ENCODE results near the gene ALDH18A1.
A peak's percentile ranks its signal among the peaks of the same experiment; 100 is the strongest.

Gene ALDH18A1

DNA sequence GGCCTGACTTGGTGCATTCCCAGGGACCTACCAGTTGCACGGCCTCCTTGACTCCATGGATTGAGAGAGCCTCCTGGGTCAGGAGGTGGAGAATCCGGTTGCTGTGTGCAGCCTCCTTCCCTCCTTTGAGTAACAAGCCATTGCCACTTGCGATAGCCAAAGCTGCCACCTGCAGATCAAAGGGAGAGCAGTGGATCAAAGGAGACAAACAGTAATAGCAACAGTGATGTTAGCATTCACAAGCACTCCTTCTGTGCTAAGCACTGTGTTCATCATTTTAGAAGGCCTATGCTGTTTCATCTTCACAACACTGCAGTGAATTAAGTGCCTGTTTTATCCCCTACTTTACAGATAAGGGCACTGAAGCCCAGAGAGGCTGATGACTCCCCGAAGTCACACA, 40.1 kb downstream of the ALDH18A1 start:
- in situ Hi-C loops (cut with HindIII; ENCODE audit: low sequenced_read_pairs), result no loop called here
- H3K4me3 ChIP-seq (ENCODE audit: low read depth, low read length), result no peak overlapping the region
- TF ChIP-seq, protein P1, sequence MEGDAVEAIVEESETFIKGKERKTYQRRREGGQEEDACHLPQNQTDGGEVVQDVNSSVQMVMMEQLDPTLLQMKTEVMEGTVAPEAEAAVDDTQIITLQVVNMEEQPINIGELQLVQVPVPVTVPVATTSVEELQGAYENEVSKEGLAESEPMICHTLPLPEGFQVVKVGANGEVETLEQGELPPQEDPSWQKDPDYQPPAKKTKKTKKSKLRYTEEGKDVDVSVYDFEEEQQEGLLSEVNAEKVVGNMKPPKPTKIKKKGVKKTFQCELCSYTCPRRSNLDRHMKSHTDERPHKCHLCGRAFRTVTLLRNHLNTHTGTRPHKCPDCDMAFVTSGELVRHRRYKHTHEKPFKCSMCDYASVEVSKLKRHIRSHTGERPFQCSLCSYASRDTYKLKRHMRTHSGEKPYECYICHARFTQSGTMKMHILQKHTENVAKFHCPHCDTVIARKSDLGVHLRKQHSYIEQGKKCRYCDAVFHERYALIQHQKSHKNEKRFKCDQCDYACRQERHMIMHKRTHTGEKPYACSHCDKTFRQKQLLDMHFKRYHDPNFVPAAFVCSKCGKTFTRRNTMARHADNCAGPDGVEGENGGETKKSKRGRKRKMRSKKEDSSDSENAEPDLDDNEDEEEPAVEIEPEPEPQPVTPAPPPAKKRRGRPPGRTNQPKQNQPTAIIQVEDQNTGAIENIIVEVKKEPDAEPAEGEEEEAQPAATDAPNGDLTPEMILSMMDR (IDR thresholded peaks at IDR 0.05; ENCODE audit: low read depth, low read length), result no peak
- no peak for DNase-seq (ENCODE audit: low read depth, low spot score)

GRCh38 chr10:95613330-95613729, 43.2 kb downstream of the ALDH18A1 start:
- in situ Hi-C loops (cut with HindIII; ENCODE audit: low sequenced_read_pairs), result no loop called here
- TF ChIP-seq, protein P1 (IDR thresholded peaks at IDR 0.05; ENCODE audit: low read depth, low read length), result no peak
- no peak for DNase-seq (ENCODE audit: low read depth, low spot score)
- H3K4me3 ChIP-seq (ENCODE audit: low read depth, low read length), result no peak overlapping the region

GRCh38 chr10:95610727-95611126, 45.8 kb downstream of the ALDH18A1 start:
- TF ChIP-seq, protein P1 (IDR thresholded peaks at IDR 0.05; ENCODE audit: low read depth, low read length), result no peak
- in situ Hi-C loops (cut with HindIII; ENCODE audit: low sequenced_read_pairs), result no loop called here
- no peak for DNase-seq (ENCODE audit: low read depth, low spot score)
- H3K4me3 ChIP-seq (ENCODE audit: low read depth, low read length), result no peak overlapping the region

- in situ Hi-C loops (cut with HindIII; ENCODE audit: low sequenced_read_pairs), result no loop called here
- TF ChIP-seq, protein P1 (IDR thresholded peaks at IDR 0.05; ENCODE audit: low read depth, low read length), result no peak
- peak; percentile 8 for DNase-seq (ENCODE audit: low read depth, low spot score)
- H3K4me3 ChIP-seq (ENCODE audit: low read depth, low read length), result no peak overlapping the region
Measured at GRCh38 chr10:95606922-95607321, 49.6 kb downstream of the ALDH18A1 start.

DNA sequence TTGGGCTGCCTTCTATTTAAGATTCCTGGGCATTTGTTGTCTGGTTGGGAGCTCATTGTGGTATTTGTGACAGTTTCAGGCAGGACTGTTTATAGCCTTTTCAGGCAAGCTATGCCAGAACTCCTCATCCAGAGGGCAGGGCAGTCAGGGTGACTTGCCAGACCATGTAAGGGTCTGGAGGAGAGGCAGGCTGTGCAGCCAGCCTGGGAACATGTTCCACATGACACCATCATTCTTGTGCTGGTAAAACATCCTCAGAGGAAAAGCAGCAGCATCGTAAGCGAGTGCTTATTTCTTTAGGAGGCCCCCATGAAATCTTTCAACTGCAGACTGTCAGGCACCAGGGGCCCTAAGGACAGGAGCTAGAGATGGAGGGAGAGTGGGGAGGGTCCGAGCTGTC, 51.3 kb downstream of the ALDH18A1 start:
- peak; percentile 7 for DNase-seq (ENCODE audit: low read depth, low spot score)
- in situ Hi-C loops (cut with HindIII; ENCODE audit: low sequenced_read_pairs), result no loop called here
- no peak overlapping the region for H3K4me3 ChIP-seq (ENCODE audit: low read depth, low read length)
- TF ChIP-seq, protein P1 (IDR thresholded peaks at IDR 0.05; ENCODE audit: low read depth, low read length), result no peak

DNA sequence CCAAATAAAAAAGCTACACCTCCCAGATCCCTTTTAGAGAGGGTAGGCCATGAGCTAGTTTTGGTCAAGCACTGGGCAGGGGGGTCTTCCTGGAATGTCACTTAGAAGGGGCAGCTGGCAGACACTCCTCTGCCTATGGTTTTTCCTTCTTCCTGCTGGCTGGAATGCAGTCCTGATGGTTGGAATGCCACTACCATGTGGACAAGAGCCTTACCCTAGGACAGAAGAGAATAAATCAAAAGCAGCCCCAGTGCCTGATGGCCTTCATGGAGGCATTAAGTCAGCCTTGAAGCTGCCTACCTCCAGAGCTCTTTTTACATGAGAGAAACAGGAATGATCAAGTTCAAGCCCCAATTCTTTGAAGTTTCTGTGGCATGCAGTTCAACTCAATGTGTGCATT, 51.9 kb downstream of the ALDH18A1 start:
- no peak for DNase-seq (ENCODE audit: low read depth, low spot score)
- in situ Hi-C loops (cut with HindIII; ENCODE audit: low sequenced_read_pairs), result no loop called here
- H3K4me3 ChIP-seq (ENCODE audit: low read depth, low read length), result no peak overlapping the region
- TF ChIP-seq, protein P1 (IDR thresholded peaks at IDR 0.05; ENCODE audit: low read depth, low read length), result no peak

DNA sequence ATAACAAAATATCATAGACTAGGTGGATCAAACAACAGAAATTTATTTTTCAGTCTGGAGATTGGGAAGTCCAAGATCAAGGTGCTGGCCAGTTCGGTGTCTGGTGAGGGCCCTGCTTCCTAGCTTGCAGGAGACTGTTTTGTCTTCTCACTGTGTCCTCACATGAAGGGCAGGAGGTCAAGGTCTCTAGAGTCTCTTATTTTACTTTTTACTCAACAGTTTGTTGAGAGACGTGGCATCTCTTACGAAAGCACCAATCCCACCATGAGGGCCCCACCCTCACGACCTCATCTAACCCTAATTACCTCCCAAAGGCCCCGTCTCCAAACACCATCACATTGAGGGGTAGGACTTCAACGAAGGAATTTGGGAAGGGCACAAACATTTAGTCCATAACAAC, 54.1 kb downstream of the ALDH18A1 start:
- in situ Hi-C loops (cut with HindIII; ENCODE audit: low sequenced_read_pairs), result no loop called here
- no peak for DNase-seq (ENCODE audit: low read depth, low spot score)
- TF ChIP-seq, protein P1 (IDR thresholded peaks at IDR 0.05; ENCODE audit: low read depth, low read length), result no peak
- H3K4me3 ChIP-seq (ENCODE audit: low read depth, low read length), result no peak overlapping the region

All from astrocyte of the spinal cord (primary cell).